Measurements from ENCODE around the gene STPG4. TPM values are rescaled to one million over a fixed set of nuclear protein-coding genes. Genes with fewer than 3 reads are reported as not detected.

The STPG4 gene
- total and polyA plus RNA-seq, 12 donors, result 0.06 to 0.45 (median 0.44) TPM; not detected in 9

- H3K27ac ChIP-seq, result no peak overlapping the region
- no peaks in the 10 kb centered on the region for H3K36me3 ChIP-seq
- no peak for ATAC-seq
- no peak for TF ChIP-seq CTCF (IDR thresholded peaks at IDR 0.05)
- H3K4me3 ChIP-seq, result no peak overlapping the region
- intact Hi-C loops (cut with DNase I), result no loop called here
- no peaks in the 10 kb centered on the region for H3K27me3 ChIP-seq
- H3K9me3 ChIP-seq, result no peaks in the 10 kb centered on the region
- DNase-seq, result no peak
- peaks cover 0 to under 1% (median 0%) of the 10 kb centered on the region in 9 donors for H3K4me1 ChIP-seq
- WGBS, 2 donors, result 92 to 94% methylated on average over 3 of the region's 3 CpGs
Observed at GRCh38 chr2:47198985-47199451, 43.9 kb upstream of the STPG4 start.

- Histone ChIP-seq H3K27me3 (no peaks in the 10 kb centered on the region), H3K9me3 (no peaks in the 10 kb centered on the region), H3K36me3 (no peaks in the 10 kb centered on the region), H3K4me3 (no peak overlapping the region), H3K27ac (no peak overlapping the region), H3K4me1 (peaks cover 0 to 24% (median 17%) of the 10 kb centered on the region in 9 donors)
- TF ChIP-seq CTCF (IDR thresholded peaks at IDR 0.05), result no peak
- intact Hi-C loops (cut with DNase I), result no loop called here
- WGBS, 2 donors, result 92 to 100% methylated on average over 1 of the region's 1 CpG
- DNase-seq (no peak), ATAC-seq (no peak)
Observed at GRCh38 chr2:47196499-47196898, 41.4 kb upstream of the STPG4 start.

- no peaks in the 10 kb centered on the region for H3K36me3 ChIP-seq
- no peaks in the 10 kb centered on the region for H3K27me3 ChIP-seq
- H3K27ac ChIP-seq, result no peak overlapping the region
- ATAC-seq (no peak), DNase-seq (no peak)
- no peak overlapping the region for H3K4me3 ChIP-seq
- intact Hi-C loops (cut with DNase I), result no loop called here
- no peak for TF ChIP-seq CTCF (IDR thresholded peaks at IDR 0.05)
- 90 to 91% methylated on average over 2 of the region's 2 CpGs for WGBS, 2 donors
- peaks cover 0 to 26% (median 17%) of the 10 kb centered on the region in 9 donors for H3K4me1 ChIP-seq
- H3K9me3 ChIP-seq, result no peaks in the 10 kb centered on the region
Observed at GRCh38 chr2:47196046-47196445, 40.9 kb upstream of the STPG4 start.

DNA sequence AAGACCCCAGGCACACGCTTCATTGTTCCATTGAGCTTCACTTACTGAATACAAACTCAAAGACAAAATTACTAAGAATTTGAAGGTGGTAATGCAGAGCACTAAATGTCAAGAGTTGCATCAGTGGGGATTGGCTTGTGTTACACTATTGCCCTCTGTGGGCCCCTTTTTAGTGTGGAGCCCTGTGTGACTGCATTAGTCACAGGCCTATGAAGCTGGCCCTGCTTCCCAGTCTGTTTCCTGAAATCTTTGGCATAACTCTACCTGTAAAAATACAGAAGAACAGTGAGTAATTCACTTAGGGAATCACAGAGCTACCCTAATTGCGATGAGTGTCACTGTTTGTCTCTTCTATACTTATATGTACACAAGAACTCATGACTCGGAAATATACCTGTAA is 40.0 kb upstream of the STPG4 start:
- 98 to 99% methylated on average over 3 of the region's 3 CpGs for WGBS, 2 donors
- intact Hi-C loops (cut with DNase I), result no loop called here
- H3K9me3 ChIP-seq, result no peaks in the 10 kb centered on the region
- no peaks in the 10 kb centered on the region for H3K27me3 ChIP-seq
- ATAC-seq (peak in 1 of 8 donors; percentile 73), DNase-seq (no peak)
- no peak overlapping the region for H3K27ac ChIP-seq
- no peaks in the 10 kb centered on the region for H3K36me3 ChIP-seq
- peaks cover 0 to 26% (median 17%) of the 10 kb centered on the region in 9 donors for H3K4me1 ChIP-seq
- peak in 2 of 9 donors; percentile 14 to 16 for TF ChIP-seq CTCF (IDR thresholded peaks at IDR 0.05)
- no peak overlapping the region for H3K4me3 ChIP-seq

Measured in heart right ventricle (tissue), 16 donors.